Fibroblast of lung (primary cell): ENCODE measurements around the gene HIPK1. TPM values are rescaled to one million over a fixed set of nuclear protein-coding genes. Genes with fewer than 3 reads are reported as not detected.

Experiments
- DNase-seq, 2 donors: peaks; one replicate each; pipeline versions ENCODE4 v3.0.0 to v3.0.0-alpha.2; 2010; ENCODE audit warnings: low read depth in 2 of 2
- H2AFZ ChIP-seq: 2 replicates; pipeline ENCODE4 v1.5.1; 2012; ENCODE audit warnings: low read length, control low read depth, inconsistent platforms
- H3K27ac ChIP-seq: 2 replicates; pipeline ENCODE4 v1.5.1; 2011; ENCODE audit warnings: low read length, control low read depth; ENCODE audit not compliant: insufficient read depth
- H3K27me3 ChIP-seq: 2 replicates; pipeline ENCODE4 v1.5.1; 2011; ENCODE audit warnings: mild to moderate bottlenecking, low read length; ENCODE audit not compliant: control insufficient read depth, insufficient read depth
- H3K36me3 ChIP-seq: 2 replicates; pipeline ENCODE4 v1.5.1; 2011; ENCODE audit warnings: low read length; ENCODE audit not compliant: control insufficient read depth, insufficient read depth
- H3K4me1 ChIP-seq: 2 replicates; pipeline ENCODE4 v1.5.1; 2011; ENCODE audit warnings: low read length; ENCODE audit not compliant: control insufficient read depth, insufficient read depth; ENCODE audit errors: extremely low read depth
- H3K4me2 ChIP-seq: 2 replicates; pipeline ENCODE4 v1.5.1; 2011; ENCODE audit warnings: low read length, control low read depth; ENCODE audit not compliant: insufficient read depth; ENCODE audit errors: extremely low read depth
- H3K4me3 ChIP-seq, 4 experiments: fragments of 200-600 bp in 1 of 4; sonication (generic) in 1 of 4; replicated peaks in 1 of 4; 2 replicates each; pipeline ENCODE4 v1.5.1; 2011 to 2016; ENCODE audit warnings: low read length in 4 of 4, low read depth in 3 of 4, mild to moderate bottlenecking in 3 of 4, control low read depth in 2 of 4, inconsistent platforms in 1 of 4, mixed read lengths in 1 of 4; ENCODE audit not compliant: insufficient read depth in 1 of 4; ENCODE audit errors: control extremely low read depth in 1 of 4
- H3K79me2 ChIP-seq: 2 replicates; pipeline ENCODE4 v1.5.1; 2012; ENCODE audit warnings: mild to moderate bottlenecking, low read length, inconsistent platforms; ENCODE audit not compliant: control insufficient read depth, insufficient read depth
- H3K9ac ChIP-seq: 2 replicates; pipeline ENCODE4 v1.5.1; 2011; ENCODE audit warnings: mild to moderate bottlenecking, low read length, control low read depth; ENCODE audit not compliant: insufficient read depth
- H3K9me3 ChIP-seq: 2 replicates; pipeline ENCODE4 v1.5.1; 2012; ENCODE audit warnings: low read depth, low read length; ENCODE audit not compliant: control insufficient read depth, insufficient read depth
- H4K20me1 ChIP-seq: 2 replicates; pipeline ENCODE4 v1.5.1; 2011; ENCODE audit warnings: low read length; ENCODE audit not compliant: control insufficient read depth, insufficient read depth; ENCODE audit errors: extremely low read depth
- EZH2 ChIP-seq: IDR thresholded peaks from 2 replicates; pipeline ENCODE4 v1.5.1; 2012; ENCODE audit warnings: low read length, control low read depth, mild to moderate bottlenecking; ENCODE audit errors: missing control alignments
- polyA plus RNA-seq, 2 donors: library from polyadenylated mRNA; depleted of rRNA in 1 of 2; stranded (reverse) in 1 of 2; unstranded in 1 of 2; fragments of >200 nt; gene quantifications; 2 replicates each; pipeline ENCODE4 v1.2.1, GENCODE V29; 2011 to 2012; ENCODE audit warnings: missing spikeins in 1 of 2
- total RNA-seq: library from RNA; depleted of rRNA; stranded (reverse); fragments of >200 nt; gene quantifications from 2 replicates; pipeline ENCODE4 v1.2.1, GENCODE V29; 2014
- TF ChIP-seq, protein P1 (sequence below), 2 donors: IDR thresholded peaks in 1 of 2; conservative IDR thresholded peaks in 1 of 2; 1 replicate in 1 of 2; 2 replicates in 1 of 2; pipeline ENCODE4 v1.5.1; 2011 to 2012; ENCODE audit warnings: low read length in 2 of 2, control low read depth in 1 of 2, inconsistent platforms in 1 of 2, low read depth in 1 of 2, mild to moderate bottlenecking in 1 of 2

Gene HIPK1
- total and polyA plus RNA-seq, 2 donors (not counting 1 experiment from before 2014, with no cell fraction given): 19.8 to 28.5 TPM

GRCh38 chr1:113983391-113983790 lies 54.3 kb downstream of the HIPK1 start:
- H3K27me3 ChIP-seq: no peaks in the 10 kb centered on the region
- H3K4me1 ChIP-seq: peaks cover 23% of the 10 kb centered on the region
- DNase-seq: no peak
- TF ChIP-seq, protein P1, sequence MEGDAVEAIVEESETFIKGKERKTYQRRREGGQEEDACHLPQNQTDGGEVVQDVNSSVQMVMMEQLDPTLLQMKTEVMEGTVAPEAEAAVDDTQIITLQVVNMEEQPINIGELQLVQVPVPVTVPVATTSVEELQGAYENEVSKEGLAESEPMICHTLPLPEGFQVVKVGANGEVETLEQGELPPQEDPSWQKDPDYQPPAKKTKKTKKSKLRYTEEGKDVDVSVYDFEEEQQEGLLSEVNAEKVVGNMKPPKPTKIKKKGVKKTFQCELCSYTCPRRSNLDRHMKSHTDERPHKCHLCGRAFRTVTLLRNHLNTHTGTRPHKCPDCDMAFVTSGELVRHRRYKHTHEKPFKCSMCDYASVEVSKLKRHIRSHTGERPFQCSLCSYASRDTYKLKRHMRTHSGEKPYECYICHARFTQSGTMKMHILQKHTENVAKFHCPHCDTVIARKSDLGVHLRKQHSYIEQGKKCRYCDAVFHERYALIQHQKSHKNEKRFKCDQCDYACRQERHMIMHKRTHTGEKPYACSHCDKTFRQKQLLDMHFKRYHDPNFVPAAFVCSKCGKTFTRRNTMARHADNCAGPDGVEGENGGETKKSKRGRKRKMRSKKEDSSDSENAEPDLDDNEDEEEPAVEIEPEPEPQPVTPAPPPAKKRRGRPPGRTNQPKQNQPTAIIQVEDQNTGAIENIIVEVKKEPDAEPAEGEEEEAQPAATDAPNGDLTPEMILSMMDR (conservative IDR thresholded peaks at IDR 0.05 in 1 of 2, IDR thresholded peaks at IDR 0.05 in 1 of 2; ENCODE audit: low read depth in 1 of 2, low read length in 2 of 2): no peak
- TF ChIP-seq EZH2: no peak
- H3K4me2 ChIP-seq: peak overlapping the region; percentile 97
- no peak overlapping the region for H2AFZ ChIP-seq
- peaks cover 6% of the 10 kb centered on the region for H3K79me2 ChIP-seq
- H3K9me3 ChIP-seq: no peaks in the 10 kb centered on the region
- no peaks in the 10 kb centered on the region for H4K20me1 ChIP-seq
- H3K9ac ChIP-seq: no peak overlapping the region
- peaks cover 5% of the 10 kb centered on the region for H3K36me3 ChIP-seq
- no peak overlapping the region for H3K27ac ChIP-seq
- H3K4me3 ChIP-seq: peak overlapping the region in 1 of 4 experiments; percentile 52

DNA sequence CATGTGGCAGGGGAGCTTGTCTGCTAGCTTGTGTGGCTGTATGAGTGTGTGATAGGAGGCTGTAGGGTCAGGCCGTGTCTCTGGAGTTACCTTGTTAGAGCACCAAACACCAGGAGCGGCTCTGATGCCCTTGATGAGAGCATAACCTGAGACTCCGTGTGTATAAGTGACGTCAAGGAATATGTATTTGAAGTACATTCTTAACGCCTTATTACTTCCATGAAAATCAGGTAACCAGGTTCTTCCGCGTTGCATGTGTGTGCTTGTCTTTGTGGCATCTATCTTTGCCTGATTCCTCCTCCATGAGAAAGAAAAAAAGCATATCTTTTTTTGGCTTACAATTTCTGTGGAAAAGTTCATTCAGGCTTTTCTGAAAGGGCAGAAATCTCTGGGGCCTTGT lies 54.7 kb downstream of the HIPK1 start:
- Histone ChIP-seq H3K27ac (no peak overlapping the region), H3K36me3 (peaks cover 5% of the 10 kb centered on the region), H3K4me3 (no peak overlapping the region), H4K20me1 (no peaks in the 10 kb centered on the region), H3K27me3 (no peaks in the 10 kb centered on the region), H3K79me2 (peaks cover 6% of the 10 kb centered on the region), H2AFZ (no peak overlapping the region), H3K4me2 (peak overlapping the region; percentile 11), H3K4me1 (peaks cover 23% of the 10 kb centered on the region), H3K9me3 (no peaks in the 10 kb centered on the region), H3K9ac (no peak overlapping the region)
- no peak for DNase-seq
- no peak for TF ChIP-seq EZH2
- TF ChIP-seq, protein P1 (conservative IDR thresholded peaks at IDR 0.05 in 1 of 2, IDR thresholded peaks at IDR 0.05 in 1 of 2; ENCODE audit: low read depth in 1 of 2, low read length in 2 of 2): no peak

GRCh38 chr1:113984710-113985109 lies 55.6 kb downstream of the HIPK1 start:
- TF ChIP-seq, protein P1 (conservative IDR thresholded peaks at IDR 0.05 in 1 of 2, IDR thresholded peaks at IDR 0.05 in 1 of 2; ENCODE audit: low read depth in 1 of 2, low read length in 2 of 2): no peak
- no peak for TF ChIP-seq EZH2
- DNase-seq: no peak
- no peak overlapping the region for H3K4me2 ChIP-seq
- no peaks in the 10 kb centered on the region for H3K9me3 ChIP-seq
- peaks cover 23% of the 10 kb centered on the region for H3K4me1 ChIP-seq
- no peak overlapping the region for H3K4me3 ChIP-seq
- H3K27ac ChIP-seq: no peak overlapping the region
- peaks cover 5% of the 10 kb centered on the region for H3K36me3 ChIP-seq
- peaks cover 6% of the 10 kb centered on the region for H3K79me2 ChIP-seq
- no peaks in the 10 kb centered on the region for H4K20me1 ChIP-seq
- no peak overlapping the region for H2AFZ ChIP-seq
- no peak overlapping the region for H3K9ac ChIP-seq
- H3K27me3 ChIP-seq: no peaks in the 10 kb centered on the region
